Measurements from ENCODE around the gene PID1.

The PID1 gene

GRCh38 chr2:229244975-229245374, 26.1 kb downstream of the PID1 start:
- Histone ChIP-seq H3K27ac (replicated peaks) (no peak overlapping the region), H3K4me3 (replicated peaks; ENCODE audit: insufficient read depth, low read length) (no peak overlapping the region), H3K27me3 (ENCODE audit: insufficient read depth, poor library complexity, severe bottlenecking) (no peaks in the 10 kb centered on the region)
- TF ChIP-seq POLR2AphosphoS5 (IDR thresholded peaks at IDR 0.05; ENCODE audit: low read depth) (no peak), GABPA (IDR thresholded peaks at IDR 0.05; ENCODE audit: low read depth) (no peak), SPI1 (IDR thresholded peaks at IDR 0.05; ENCODE audit: borderline replicate concordance, low read depth) (no peak)
- TF ChIP-seq, protein P1, sequence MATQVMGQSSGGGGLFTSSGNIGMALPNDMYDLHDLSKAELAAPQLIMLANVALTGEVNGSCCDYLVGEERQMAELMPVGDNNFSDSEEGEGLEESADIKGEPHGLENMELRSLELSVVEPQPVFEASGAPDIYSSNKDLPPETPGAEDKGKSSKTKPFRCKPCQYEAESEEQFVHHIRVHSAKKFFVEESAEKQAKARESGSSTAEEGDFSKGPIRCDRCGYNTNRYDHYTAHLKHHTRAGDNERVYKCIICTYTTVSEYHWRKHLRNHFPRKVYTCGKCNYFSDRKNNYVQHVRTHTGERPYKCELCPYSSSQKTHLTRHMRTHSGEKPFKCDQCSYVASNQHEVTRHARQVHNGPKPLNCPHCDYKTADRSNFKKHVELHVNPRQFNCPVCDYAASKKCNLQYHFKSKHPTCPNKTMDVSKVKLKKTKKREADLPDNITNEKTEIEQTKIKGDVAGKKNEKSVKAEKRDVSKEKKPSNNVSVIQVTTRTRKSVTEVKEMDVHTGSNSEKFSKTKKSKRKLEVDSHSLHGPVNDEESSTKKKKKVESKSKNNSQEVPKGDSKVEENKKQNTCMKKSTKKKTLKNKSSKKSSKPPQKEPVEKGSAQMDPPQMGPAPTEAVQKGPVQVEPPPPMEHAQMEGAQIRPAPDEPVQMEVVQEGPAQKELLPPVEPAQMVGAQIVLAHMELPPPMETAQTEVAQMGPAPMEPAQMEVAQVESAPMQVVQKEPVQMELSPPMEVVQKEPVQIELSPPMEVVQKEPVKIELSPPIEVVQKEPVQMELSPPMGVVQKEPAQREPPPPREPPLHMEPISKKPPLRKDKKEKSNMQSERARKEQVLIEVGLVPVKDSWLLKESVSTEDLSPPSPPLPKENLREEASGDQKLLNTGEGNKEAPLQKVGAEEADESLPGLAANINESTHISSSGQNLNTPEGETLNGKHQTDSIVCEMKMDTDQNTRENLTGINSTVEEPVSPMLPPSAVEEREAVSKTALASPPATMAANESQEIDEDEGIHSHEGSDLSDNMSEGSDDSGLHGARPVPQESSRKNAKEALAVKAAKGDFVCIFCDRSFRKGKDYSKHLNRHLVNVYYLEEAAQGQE (IDR thresholded peaks at IDR 0.05; ENCODE audit: insufficient replicate concordance, low read depth), result no peak
- TF ChIP-seq, protein P2, sequence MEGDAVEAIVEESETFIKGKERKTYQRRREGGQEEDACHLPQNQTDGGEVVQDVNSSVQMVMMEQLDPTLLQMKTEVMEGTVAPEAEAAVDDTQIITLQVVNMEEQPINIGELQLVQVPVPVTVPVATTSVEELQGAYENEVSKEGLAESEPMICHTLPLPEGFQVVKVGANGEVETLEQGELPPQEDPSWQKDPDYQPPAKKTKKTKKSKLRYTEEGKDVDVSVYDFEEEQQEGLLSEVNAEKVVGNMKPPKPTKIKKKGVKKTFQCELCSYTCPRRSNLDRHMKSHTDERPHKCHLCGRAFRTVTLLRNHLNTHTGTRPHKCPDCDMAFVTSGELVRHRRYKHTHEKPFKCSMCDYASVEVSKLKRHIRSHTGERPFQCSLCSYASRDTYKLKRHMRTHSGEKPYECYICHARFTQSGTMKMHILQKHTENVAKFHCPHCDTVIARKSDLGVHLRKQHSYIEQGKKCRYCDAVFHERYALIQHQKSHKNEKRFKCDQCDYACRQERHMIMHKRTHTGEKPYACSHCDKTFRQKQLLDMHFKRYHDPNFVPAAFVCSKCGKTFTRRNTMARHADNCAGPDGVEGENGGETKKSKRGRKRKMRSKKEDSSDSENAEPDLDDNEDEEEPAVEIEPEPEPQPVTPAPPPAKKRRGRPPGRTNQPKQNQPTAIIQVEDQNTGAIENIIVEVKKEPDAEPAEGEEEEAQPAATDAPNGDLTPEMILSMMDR (IDR thresholded peaks at IDR 0.05; ENCODE audit: insufficient read depth, low read length), result no peak
- no peak for DNase-seq (ENCODE audit: low read depth in 1 of 2, low spot score in 1 of 2)

DNA sequence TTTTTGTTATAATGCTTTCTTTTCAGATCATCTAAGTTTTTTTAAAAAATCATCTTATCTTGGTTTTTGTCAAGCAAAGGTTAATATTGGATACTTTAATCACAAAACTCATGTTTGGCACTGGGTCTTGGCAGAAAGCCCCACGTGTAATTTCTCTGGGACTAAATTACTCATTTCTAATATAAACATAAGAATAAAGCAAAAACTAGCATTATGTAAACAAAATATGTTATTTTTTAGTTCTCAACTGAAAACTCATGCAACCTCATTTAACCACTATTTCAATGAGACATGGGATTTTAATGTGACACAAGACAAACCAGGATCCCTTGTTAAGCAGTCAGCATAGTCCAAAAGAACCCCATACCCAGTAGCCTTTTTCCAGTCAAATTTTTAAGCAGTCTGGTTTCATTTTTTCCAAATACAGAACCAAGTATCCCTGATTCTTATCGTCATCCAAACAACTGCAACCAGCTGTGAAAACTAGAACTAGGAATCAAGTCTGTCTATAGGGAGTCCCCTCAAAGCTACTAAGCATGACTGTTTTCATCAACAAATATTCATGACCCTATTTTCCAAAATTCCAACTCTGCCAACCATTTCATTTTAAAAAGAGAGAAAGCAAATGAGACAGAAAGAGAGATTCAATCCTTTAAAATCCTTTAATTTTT, 27.1 kb downstream of the PID1 start:
- Histone ChIP-seq H3K27ac (replicated peaks) (no peak overlapping the region), H3K27me3 (ENCODE audit: insufficient read depth, poor library complexity, severe bottlenecking) (no peaks in the 10 kb centered on the region), H3K4me3 (replicated peaks; ENCODE audit: insufficient read depth, low read length) (no peak overlapping the region)
- TF ChIP-seq, protein P2 (IDR thresholded peaks at IDR 0.05; ENCODE audit: insufficient read depth, low read length), result no peak
- TF ChIP-seq POLR2AphosphoS5 (IDR thresholded peaks at IDR 0.05; ENCODE audit: low read depth) (no peak), GABPA (IDR thresholded peaks at IDR 0.05; ENCODE audit: low read depth) (no peak), SPI1 (IDR thresholded peaks at IDR 0.05; ENCODE audit: borderline replicate concordance, low read depth) (no peak)
- TF ChIP-seq, protein P1 (IDR thresholded peaks at IDR 0.05; ENCODE audit: insufficient replicate concordance, low read depth), result no peak
- no peak for DNase-seq (ENCODE audit: low read depth in 1 of 2, low spot score in 1 of 2)

DNA sequence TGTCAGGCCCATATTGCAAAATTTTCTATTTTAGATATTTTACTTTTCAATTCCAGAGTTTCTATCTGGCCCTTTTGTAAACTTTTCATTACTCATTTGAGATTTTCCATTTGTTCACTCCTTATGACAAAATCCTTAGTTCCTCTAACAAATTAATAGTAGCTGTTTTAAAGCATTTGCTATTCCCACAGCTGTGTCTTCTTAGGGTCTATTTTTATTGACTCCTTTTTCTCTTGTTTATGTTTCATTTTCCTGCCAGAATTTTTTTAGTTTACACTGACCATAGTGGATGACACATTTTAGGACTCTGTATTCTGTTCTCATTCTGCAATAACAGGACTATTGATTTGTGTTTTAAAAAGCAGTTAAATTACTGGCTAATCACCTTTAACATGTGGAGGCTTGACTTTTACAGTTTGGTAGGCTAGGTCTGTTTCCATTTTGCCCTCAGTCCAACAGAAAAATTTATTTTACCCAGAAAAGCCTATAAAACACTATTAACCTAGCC, 30.0 kb downstream of the PID1 start:
- TF ChIP-seq SPI1 (IDR thresholded peaks at IDR 0.05; ENCODE audit: borderline replicate concordance, low read depth) (no peak), GABPA (IDR thresholded peaks at IDR 0.05; ENCODE audit: low read depth) (no peak), POLR2AphosphoS5 (IDR thresholded peaks at IDR 0.05; ENCODE audit: low read depth) (no peak)
- TF ChIP-seq, protein P1 (IDR thresholded peaks at IDR 0.05; ENCODE audit: insufficient replicate concordance, low read depth), result no peak
- TF ChIP-seq, protein P2 (IDR thresholded peaks at IDR 0.05; ENCODE audit: insufficient read depth, low read length), result no peak
- Histone ChIP-seq H3K27ac (replicated peaks) (no peak overlapping the region), H3K27me3 (ENCODE audit: insufficient read depth, poor library complexity, severe bottlenecking) (no peaks in the 10 kb centered on the region), H3K4me3 (replicated peaks; ENCODE audit: insufficient read depth, low read length) (no peak overlapping the region)
- no peak for DNase-seq (ENCODE audit: low read depth in 1 of 2, low spot score in 1 of 2)
